ENCODE results near the gene ABLIM1.

ABLIM1 gene

DNA sequence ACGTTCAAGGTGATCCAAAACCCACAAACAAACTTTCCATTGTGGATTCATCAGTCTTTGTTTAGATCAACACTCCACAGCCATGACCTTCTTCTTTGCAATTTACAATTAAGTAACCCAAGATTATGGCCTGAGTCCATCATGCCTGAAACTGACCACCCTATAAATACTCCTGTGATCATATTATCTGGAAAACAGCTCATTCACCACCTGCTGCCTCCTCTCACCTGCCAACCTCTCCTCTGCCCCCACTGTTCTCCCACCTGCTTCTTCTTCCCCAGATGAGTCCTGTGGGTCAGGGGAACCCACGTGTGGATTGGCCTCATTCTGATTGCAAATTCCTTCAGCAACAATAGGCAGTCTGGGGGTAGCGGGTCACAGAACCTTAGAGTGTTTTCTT, 81.4 kb downstream of the ABLIM1 start:
- H3K9ac ChIP-seq (ENCODE audit: low read depth, low read length), result no peak overlapping the region
- no peak overlapping the region for H3K4me3 ChIP-seq (ENCODE audit: low read depth, low read length)
- H3K9me3 ChIP-seq (ENCODE audit: control insufficient read depth, insufficient read depth, low read length), result no peaks in the 10 kb centered on the region
- no peaks in the 10 kb centered on the region for H3K36me3 ChIP-seq (ENCODE audit: control insufficient read depth, insufficient read depth, low read length)
- peaks cover 3% of the 10 kb centered on the region; the same call in 1 of the 2 replicates for H3K4me1 ChIP-seq (ENCODE audit: control insufficient read depth, insufficient read depth, low read length)
- no peaks in the 10 kb centered on the region for H3K27me3 ChIP-seq (ENCODE audit: control insufficient read depth, insufficient read depth, low read length)
- H3K27ac ChIP-seq (ENCODE audit: low read depth, low read length), result no peak overlapping the region

DNA sequence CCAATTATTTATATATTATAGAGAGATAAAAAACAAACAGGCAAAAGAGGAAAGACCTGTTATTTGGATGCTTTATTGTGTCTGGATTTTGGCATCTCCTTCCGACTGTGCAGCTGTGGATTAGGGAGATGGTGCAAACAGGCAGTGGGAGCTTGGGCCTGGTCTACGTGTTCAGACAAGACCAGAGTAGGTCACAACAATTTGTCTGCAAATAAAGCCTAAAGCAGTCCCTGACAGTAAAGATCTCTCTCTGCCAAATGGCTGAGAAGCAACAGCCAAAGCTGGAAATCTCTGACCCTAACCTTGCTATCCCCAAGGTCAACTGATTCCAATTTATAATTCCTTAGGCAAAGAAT, 82.0 kb downstream of the ABLIM1 start:
- Histone ChIP-seq H3K4me3 (ENCODE audit: low read depth, low read length) (no peak overlapping the region), H3K4me1 (ENCODE audit: control insufficient read depth, insufficient read depth, low read length) (peaks cover 3% of the 10 kb centered on the region; the same call in 1 of the 2 replicates), H3K36me3 (ENCODE audit: control insufficient read depth, insufficient read depth, low read length) (no peaks in the 10 kb centered on the region), H3K9me3 (ENCODE audit: control insufficient read depth, insufficient read depth, low read length) (no peaks in the 10 kb centered on the region), H3K27me3 (ENCODE audit: control insufficient read depth, insufficient read depth, low read length) (no peaks in the 10 kb centered on the region), H3K27ac (ENCODE audit: low read depth, low read length) (no peak overlapping the region), H3K9ac (ENCODE audit: low read depth, low read length) (no peak overlapping the region)

DNA sequence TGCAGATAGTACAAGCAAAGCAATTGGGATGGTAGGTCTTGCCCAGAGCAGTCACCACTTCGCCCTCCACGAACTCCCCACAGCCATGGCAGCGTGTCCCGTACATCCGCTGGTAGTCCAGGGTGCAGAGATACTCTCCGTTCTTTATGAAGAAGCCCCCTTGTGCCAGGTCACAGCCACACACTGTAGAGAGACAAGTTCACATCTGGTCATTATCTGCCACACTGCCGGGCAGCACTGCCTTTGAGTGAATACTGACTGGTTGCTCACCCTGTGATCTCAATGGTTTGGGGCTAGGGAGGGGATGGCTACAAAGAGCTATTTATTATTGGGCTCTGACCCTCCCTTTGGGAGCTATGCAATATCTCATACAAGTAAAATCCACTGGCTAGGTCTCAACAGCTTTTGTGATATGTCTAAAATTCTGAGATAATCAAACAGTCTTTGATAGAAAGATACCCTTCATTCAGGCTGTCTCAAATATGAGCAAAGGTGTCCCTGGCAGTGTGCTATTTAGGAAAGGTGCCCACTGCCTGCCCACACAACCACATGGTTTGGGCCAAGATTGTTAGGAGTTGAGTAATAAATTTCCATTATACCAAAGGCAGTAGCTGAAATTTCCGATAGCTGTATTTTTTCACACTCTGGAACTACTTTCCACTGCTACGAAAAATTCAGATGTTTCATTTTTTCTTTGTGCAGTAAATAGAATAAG, 82.5 kb downstream of the ABLIM1 start:
- Histone ChIP-seq H3K4me1 (ENCODE audit: control insufficient read depth, insufficient read depth, low read length) (peaks cover 3% of the 10 kb centered on the region; the same call in 1 of the 2 replicates), H3K36me3 (ENCODE audit: control insufficient read depth, insufficient read depth, low read length) (no peaks in the 10 kb centered on the region), H3K4me3 (ENCODE audit: low read depth, low read length) (no peak overlapping the region), H3K27me3 (ENCODE audit: control insufficient read depth, insufficient read depth, low read length) (no peaks in the 10 kb centered on the region), H3K27ac (ENCODE audit: low read depth, low read length) (no peak overlapping the region), H3K9ac (ENCODE audit: low read depth, low read length) (no peak overlapping the region), H3K9me3 (ENCODE audit: control insufficient read depth, insufficient read depth, low read length) (no peaks in the 10 kb centered on the region)

DNA sequence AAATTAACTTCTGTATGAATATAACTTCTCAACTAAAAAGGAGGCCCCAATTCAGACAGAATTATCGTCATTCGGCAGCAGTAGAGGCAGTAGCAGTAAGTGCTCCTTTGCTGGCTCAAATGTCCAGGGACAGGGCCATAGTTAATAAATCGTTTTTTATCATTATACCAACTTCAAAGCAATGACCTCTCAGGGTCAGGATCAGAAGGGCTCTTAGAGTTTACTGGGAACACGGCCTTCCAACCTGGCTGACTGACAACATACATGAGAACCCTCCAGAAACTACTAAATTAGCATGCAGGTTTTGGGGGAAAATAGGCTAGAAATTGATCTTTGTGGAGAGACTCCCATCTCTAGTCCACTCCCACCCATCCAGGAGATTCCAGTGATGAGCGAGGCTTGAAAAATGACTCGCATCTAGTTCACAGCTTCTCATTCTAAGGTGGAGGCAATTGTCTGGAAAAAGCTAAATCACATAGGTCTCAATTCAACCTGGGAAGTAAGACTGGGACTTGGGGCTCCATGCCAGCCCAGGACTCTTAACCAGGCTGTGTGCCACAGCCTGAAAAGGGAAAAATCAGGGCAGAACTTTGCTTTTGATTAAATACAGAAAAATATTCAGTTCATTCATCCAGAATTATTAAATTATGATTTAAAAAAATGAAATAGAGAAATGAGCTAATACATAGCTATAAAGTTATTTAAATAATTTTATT, 84.6 kb downstream of the ABLIM1 start:
- no peaks in the 10 kb centered on the region for H3K27me3 ChIP-seq (ENCODE audit: control insufficient read depth, insufficient read depth, low read length)
- H3K9me3 ChIP-seq (ENCODE audit: control insufficient read depth, insufficient read depth, low read length), result no peaks in the 10 kb centered on the region
- H3K4me1 ChIP-seq (ENCODE audit: control insufficient read depth, insufficient read depth, low read length), result peaks cover 3% of the 10 kb centered on the region; the same call in 1 of the 2 replicates
- no peak overlapping the region for H3K9ac ChIP-seq (ENCODE audit: low read depth, low read length)
- H3K36me3 ChIP-seq (ENCODE audit: control insufficient read depth, insufficient read depth, low read length), result no peaks in the 10 kb centered on the region
- H3K27ac ChIP-seq (ENCODE audit: low read depth, low read length), result no peak overlapping the region
- no peak overlapping the region for H3K4me3 ChIP-seq (ENCODE audit: low read depth, low read length)

DNA sequence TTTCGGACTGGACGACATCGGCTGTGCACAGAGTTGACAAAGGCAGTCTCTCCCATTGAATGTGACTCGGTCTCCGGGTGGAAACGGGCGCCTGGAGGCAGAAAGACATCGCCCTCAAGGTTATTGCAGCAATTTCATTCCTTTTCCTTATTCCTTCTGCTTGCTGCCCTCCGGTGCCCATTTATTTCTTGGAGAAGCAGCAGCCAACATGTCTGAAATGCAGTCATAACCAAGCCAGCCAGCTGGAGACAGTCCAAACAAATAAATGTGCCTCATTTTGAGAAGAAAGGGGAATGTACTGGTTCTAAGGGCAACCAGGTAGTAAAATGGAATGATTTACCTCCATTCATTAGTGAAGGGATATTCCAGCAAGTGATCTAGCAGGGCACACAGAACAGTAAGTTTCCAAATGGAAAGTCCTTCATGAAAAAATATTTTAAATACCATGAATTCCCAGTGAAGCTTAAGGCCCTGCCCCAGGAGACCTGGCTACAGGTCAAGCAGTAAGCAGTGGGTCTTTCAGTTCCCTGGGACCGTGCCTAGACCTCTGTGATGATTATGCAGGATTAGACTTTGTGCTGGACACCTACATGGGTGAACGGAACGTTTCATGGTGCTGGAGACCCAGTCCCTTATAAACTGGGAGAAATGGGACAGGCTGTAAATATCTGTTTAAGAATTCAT, 86.6 kb downstream of the ABLIM1 start:
- Histone ChIP-seq H3K27me3 (ENCODE audit: control insufficient read depth, insufficient read depth, low read length) (no peaks in the 10 kb centered on the region), H3K9ac (ENCODE audit: low read depth, low read length) (no peak overlapping the region), H3K9me3 (ENCODE audit: control insufficient read depth, insufficient read depth, low read length) (no peaks in the 10 kb centered on the region), H3K4me1 (ENCODE audit: control insufficient read depth, insufficient read depth, low read length) (peaks cover 3% of the 10 kb centered on the region; the same call in 1 of the 2 replicates), H3K36me3 (ENCODE audit: control insufficient read depth, insufficient read depth, low read length) (no peaks in the 10 kb centered on the region), H3K27ac (ENCODE audit: low read depth, low read length) (no peak overlapping the region), H3K4me3 (ENCODE audit: low read depth, low read length) (no peak overlapping the region)

DNA sequence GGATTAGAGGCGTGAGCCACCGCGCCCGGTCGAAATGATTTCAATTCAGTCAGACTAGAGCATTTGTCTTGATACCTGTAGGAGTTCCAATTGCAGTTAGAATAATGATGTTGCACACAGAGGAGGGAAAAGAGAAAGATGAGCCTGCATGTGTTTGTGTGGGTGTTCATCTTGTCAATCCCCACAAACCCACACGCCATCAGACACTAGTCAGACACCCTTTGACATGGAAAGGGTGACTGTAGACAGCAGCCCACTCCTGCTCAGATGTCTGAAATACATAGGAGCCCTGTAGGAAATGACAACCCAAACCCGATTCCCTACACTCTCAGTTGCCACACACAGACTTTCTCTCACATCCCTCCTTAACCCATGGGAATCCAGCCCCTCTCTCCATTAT, 92.0 kb downstream of the ABLIM1 start:
- no peaks in the 10 kb centered on the region for H3K36me3 ChIP-seq (ENCODE audit: control insufficient read depth, insufficient read depth, low read length)
- H3K4me3 ChIP-seq (ENCODE audit: low read depth, low read length), result no peak overlapping the region
- no peak overlapping the region for H3K27ac ChIP-seq (ENCODE audit: low read depth, low read length)
- H3K27me3 ChIP-seq (ENCODE audit: control insufficient read depth, insufficient read depth, low read length), result no peaks in the 10 kb centered on the region
- no peaks in the 10 kb centered on the region for H3K4me1 ChIP-seq (ENCODE audit: control insufficient read depth, insufficient read depth, low read length)
- H3K9ac ChIP-seq (ENCODE audit: low read depth, low read length), result no peak overlapping the region
- no peaks in the 10 kb centered on the region for H3K9me3 ChIP-seq (ENCODE audit: control insufficient read depth, insufficient read depth, low read length)

DNA sequence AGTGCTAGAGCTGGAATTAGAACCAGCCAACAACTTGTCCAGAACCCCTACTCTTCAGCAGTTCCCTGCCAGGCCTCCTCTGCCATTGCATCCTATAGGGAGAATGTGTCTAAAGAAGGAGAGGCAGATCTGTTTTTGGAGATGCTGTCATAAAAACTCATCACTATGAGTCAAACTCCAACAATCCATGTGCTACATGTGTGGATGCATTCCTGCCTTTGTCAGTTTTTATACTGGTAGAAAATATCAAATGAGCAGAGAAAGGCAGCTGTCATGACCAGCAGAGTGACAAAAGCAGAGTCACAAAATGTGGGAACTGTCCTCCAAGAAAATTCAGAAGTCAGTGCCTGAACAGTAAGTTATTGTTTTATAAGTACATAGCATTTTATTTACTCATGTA, 93.0 kb downstream of the ABLIM1 start:
- Histone ChIP-seq H3K4me3 (ENCODE audit: low read depth, low read length) (no peak overlapping the region), H3K9me3 (ENCODE audit: control insufficient read depth, insufficient read depth, low read length) (no peaks in the 10 kb centered on the region), H3K36me3 (ENCODE audit: control insufficient read depth, insufficient read depth, low read length) (no peaks in the 10 kb centered on the region), H3K4me1 (ENCODE audit: control insufficient read depth, insufficient read depth, low read length) (no peaks in the 10 kb centered on the region), H3K9ac (ENCODE audit: low read depth, low read length) (no peak overlapping the region), H3K27ac (ENCODE audit: low read depth, low read length) (no peak overlapping the region), H3K27me3 (ENCODE audit: control insufficient read depth, insufficient read depth, low read length) (no peaks in the 10 kb centered on the region)

DNA sequence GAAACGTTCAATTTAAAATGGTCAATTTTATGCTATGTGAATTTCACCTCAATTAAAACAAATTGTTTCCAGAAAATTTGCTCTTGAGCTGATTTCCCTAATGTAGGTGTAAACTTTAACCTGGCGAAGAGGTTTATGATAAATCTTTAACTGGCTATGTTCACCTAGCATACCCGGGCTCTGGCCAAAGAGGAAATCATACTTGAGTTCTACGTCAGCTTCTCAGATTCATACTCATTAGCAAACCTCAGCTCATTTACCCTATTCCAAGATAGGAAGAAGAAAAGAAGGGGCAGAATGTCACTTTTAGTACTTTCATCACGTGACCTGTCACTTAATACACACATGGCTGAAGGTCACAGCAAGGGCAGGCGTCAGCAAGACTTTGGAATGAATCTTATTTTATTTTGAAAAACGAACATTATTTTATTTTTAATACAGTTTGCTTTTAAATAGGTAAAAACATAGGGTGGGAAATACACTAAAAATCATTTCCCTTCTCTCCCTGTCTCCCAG, 97.0 kb downstream of the ABLIM1 start:
- H3K36me3 ChIP-seq (ENCODE audit: control insufficient read depth, insufficient read depth, low read length), result no peaks in the 10 kb centered on the region
- H3K27me3 ChIP-seq (ENCODE audit: control insufficient read depth, insufficient read depth, low read length), result no peaks in the 10 kb centered on the region
- H3K4me1 ChIP-seq (ENCODE audit: control insufficient read depth, insufficient read depth, low read length), result no peaks in the 10 kb centered on the region
- H3K4me3 ChIP-seq (ENCODE audit: low read depth, low read length), result no peak overlapping the region
- peaks cover 7% of the 10 kb centered on the region for H3K9me3 ChIP-seq (ENCODE audit: control insufficient read depth, insufficient read depth, low read length)
- no peak overlapping the region for H3K27ac ChIP-seq (ENCODE audit: low read depth, low read length)
- H3K9ac ChIP-seq (ENCODE audit: low read depth, low read length), result no peak overlapping the region

DNA sequence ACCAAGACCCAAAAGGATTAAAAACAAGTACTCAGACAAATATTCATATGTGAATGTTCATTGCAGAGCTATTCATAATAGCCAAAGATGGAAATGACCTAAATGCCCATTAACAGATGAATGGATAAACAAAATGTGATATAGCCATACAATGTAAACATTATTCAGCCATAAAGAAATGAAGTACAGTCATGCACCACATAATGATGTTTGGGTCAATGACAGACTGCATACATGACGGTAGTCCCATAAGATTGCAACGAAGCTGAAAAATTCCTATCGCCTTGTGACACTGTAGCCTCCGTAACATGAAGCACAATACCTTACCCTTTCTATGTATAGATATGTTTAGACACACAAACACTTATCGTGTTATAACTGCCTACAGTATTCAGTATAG, 97.9 kb downstream of the ABLIM1 start:
- Histone ChIP-seq H3K4me1 (ENCODE audit: control insufficient read depth, insufficient read depth, low read length) (no peaks in the 10 kb centered on the region), H3K9ac (ENCODE audit: low read depth, low read length) (no peak overlapping the region), H3K36me3 (ENCODE audit: control insufficient read depth, insufficient read depth, low read length) (no peaks in the 10 kb centered on the region), H3K4me3 (ENCODE audit: low read depth, low read length) (no peak overlapping the region), H3K27me3 (ENCODE audit: control insufficient read depth, insufficient read depth, low read length) (no peaks in the 10 kb centered on the region), H3K9me3 (ENCODE audit: control insufficient read depth, insufficient read depth, low read length) (peaks cover 7% of the 10 kb centered on the region), H3K27ac (ENCODE audit: low read depth, low read length) (no peak overlapping the region)

DNA sequence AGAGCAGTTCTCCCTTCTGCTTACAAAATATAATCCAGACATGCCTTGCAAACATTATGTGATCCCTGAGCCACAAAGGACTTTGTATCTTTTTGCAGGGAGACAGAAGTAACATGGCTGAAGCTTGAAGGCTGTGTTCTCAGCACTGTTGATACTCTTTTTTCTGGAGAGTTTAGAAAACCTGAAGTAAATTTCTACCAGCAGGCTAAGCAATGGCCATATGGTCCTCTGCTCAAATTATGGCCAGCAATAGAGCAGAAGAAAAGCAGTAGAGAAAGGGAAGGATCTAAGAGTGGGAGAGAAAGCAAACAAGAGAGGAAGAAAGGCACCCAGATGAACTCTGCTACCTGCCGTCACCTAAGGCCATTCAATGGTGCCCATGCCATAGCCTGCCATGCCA, 98.4 kb downstream of the ABLIM1 start:
- Histone ChIP-seq H3K27me3 (ENCODE audit: control insufficient read depth, insufficient read depth, low read length) (no peaks in the 10 kb centered on the region), H3K4me3 (ENCODE audit: low read depth, low read length) (no peak overlapping the region), H3K9ac (ENCODE audit: low read depth, low read length) (no peak overlapping the region), H3K9me3 (ENCODE audit: control insufficient read depth, insufficient read depth, low read length) (peaks cover 7% of the 10 kb centered on the region), H3K4me1 (ENCODE audit: control insufficient read depth, insufficient read depth, low read length) (no peaks in the 10 kb centered on the region), H3K27ac (ENCODE audit: low read depth, low read length) (no peak overlapping the region), H3K36me3 (ENCODE audit: control insufficient read depth, insufficient read depth, low read length) (no peaks in the 10 kb centered on the region)

DNA sequence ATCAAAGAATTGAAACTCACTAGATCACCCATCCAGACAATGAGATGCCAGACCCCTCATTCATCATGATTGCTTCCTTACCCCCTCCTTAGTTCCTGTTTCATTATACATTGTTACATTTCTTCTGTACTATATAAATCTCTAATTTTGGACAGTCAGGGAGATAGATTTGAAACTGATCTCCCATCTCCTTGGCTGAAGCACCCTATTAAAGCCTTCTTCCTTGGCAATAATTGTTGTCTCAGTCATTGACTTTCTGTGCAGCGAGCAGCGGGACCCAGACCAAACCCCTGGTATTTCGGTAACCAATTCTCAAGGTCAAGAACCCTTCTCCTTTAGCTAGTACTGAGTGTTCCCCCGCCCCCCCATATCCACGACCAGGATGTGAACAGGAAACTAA, 100.2 kb downstream of the ABLIM1 start:
- Histone ChIP-seq H3K36me3 (ENCODE audit: control insufficient read depth, insufficient read depth, low read length) (no peaks in the 10 kb centered on the region), H3K9ac (ENCODE audit: low read depth, low read length) (no peak overlapping the region), H3K9me3 (ENCODE audit: control insufficient read depth, insufficient read depth, low read length) (peaks cover 7% of the 10 kb centered on the region), H3K27me3 (ENCODE audit: control insufficient read depth, insufficient read depth, low read length) (no peaks in the 10 kb centered on the region), H3K4me3 (ENCODE audit: low read depth, low read length) (no peak overlapping the region), H3K27ac (ENCODE audit: low read depth, low read length) (no peak overlapping the region), H3K4me1 (ENCODE audit: control insufficient read depth, insufficient read depth, low read length) (no peaks in the 10 kb centered on the region)
